Tracheal epithelial cell (primary cell): Measurements from ENCODE around the gene NFX1. TPM values are rescaled to one million over a fixed set of nuclear protein-coding genes. Genes with fewer than 3 reads are reported as not detected.

Source experiments
- total RNA-seq: library from RNA; depleted of rRNA; stranded (reverse); fragments of >200 nt; gene quantifications from 2 replicates; pipeline ENCODE4 v1.2.1, GENCODE V29; 2014

The NFX1 gene
- total RNA-seq = 15.7 and 21.1 TPM in 2 replicates

GRCh38 chr9:33290247-33291030 is at the start of gene NFX1:
NFX1 (plus strand) TSS chr9:33290516; CDS start chr9:33290573, 57 bp downstream.

DNA sequence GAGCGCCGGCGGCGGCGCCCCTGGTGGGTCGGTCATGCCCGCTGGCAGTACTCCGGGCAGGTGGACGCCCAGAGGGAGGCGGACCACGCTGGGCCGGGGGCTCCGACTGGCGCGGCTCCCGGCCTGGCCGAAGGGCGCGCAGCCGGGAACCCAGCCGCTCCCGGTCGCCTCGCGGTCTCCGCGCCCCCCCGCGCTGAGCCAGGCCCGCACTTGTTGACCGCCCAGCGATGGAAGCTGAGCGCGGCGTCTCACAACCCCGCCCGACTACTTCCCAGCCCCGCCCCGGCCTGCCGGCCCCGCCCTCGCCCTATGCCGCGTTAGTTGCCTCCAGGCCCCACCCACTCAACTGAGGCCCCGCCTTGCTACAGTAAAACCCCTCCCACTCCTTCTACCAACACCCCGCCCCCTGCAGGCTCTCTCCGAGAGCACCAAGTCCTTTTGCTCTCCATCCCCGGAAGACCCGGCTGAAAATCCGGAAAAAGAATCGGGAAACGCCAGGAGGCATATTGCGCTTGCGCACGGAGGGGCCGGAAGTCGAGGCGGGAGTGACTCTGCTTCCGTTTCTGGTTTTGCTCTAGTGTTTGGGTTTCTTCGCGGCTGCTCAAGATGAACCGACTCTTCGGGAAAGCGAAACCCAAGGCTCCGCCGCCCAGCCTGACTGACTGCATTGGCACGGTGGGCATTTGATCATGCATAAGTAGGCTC is 25.7 kb upstream of the NFX1 start, which contains the start of the genes BAG1 and CHMP5:
TSS of gene BAG1 (minus strand) at position 236 of the 705 bp plus-strand sequence.
TSS of gene CHMP5 (plus strand) at position 577 of the 705 bp plus-strand sequence. CDS start at position 607, 30 bp downstream.

DNA sequence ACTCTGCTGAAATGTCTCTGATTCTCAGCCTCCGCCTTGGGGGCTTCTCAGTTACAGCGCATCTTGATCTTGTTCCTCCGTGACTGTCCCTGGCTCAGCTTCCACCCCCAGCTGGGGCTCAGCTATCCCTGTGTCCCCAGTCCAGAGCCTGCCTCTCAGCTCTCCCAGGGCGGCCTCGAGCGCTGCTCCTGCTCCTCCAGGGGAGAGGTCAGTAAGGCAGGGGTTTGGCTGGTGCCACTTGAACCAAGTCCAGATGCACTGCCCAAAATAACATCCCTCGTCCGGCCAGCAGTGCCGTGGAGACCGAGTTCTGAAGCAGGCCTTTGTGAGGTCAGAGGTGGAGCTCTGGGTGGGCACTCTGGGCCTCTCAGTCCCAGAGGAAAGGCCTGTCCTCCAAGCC is 112.1 kb downstream of the NFX1 start, which contains the start of gene AQP7:
TSS of gene AQP7 (minus strand) at position 198 of the 400 bp plus-strand sequence. CDS start 1,306 bp downstream, outside the sequence.

Other genes starting within 250 kb of the NFX1 start
- gene SMU1, start 213.8 kb upstream of the NFX1 start, total RNA-seq = 34.2 and 39.0 TPM in 2 replicates
- gene B4GALT1, start 123.2 kb upstream of the NFX1 start, total RNA-seq = 35.9 and 46.7 TPM in 2 replicates
- not detected in 2 replicates for gene SPINK4, start 50.3 kb upstream of the NFX1 start, total RNA-seq
- 26.0 and 62.0 TPM in 2 replicates for gene BAG1, start 25.8 kb upstream of the NFX1 start, total RNA-seq
- 143 and 191 TPM in 2 replicates for gene CHMP5, start 25.5 kb upstream of the NFX1 start, total RNA-seq
- gene AQP7, start 112.1 kb downstream of the NFX1 start, total RNA-seq = not detected in 2 replicates
- gene AQP3, start 157.1 kb downstream of the NFX1 start, total RNA-seq = 18.3 and 148 TPM in 2 replicates
- 38.8 and 42.0 TPM in 2 replicates for gene NOL6, start 183.4 kb downstream of the NFX1 start, total RNA-seq
- 3.9 and 16.6 TPM in 2 replicates for gene ANKRD18B, start 233.7 kb downstream of the NFX1 start, total RNA-seq